GM23248 (cell line): ENCODE data around the gene TRPM1. TPM values are rescaled to one million over a fixed set of nuclear protein-coding genes. Genes with fewer than 3 reads are reported as not detected.

Experiments
- DNase-seq: peaks from one replicate; pipeline ENCODE4 v3.0.0-alpha.2; 2015
- H2AFZ ChIP-seq: fragments of 200-600 bp; sonication (generic); 2 replicates; pipeline ENCODE4 v1.6.1; 2016; ENCODE audit warnings: antibody characterized with exemption
- H3F3A ChIP-seq: fragments of 200-600 bp; sonication (generic); 2 replicates; pipeline ENCODE4 v1.6.1; 2016; ENCODE audit warnings: mild to moderate bottlenecking, antibody characterized with exemption, mixed run types; ENCODE audit not compliant: insufficient read depth
- H3K27ac ChIP-seq: fragments of 200-600 bp; sonication (generic); 2 replicates; pipeline ENCODE4 v1.5.1; 2016; ENCODE audit warnings: mild to moderate bottlenecking
- H3K27me3 ChIP-seq: fragments of 200-600 bp; sonication (generic); replicated peaks from 2 replicates; pipeline ENCODE4 v1.6.1; 2016; ENCODE audit warnings: mild to moderate bottlenecking; ENCODE audit not compliant: insufficient read depth
- H3K36me3 ChIP-seq: fragments of 200-600 bp; sonication (generic); 2 replicates; pipeline ENCODE4 v1.6.1; 2016; ENCODE audit warnings: low read depth, mild to moderate bottlenecking
- H3K4me1 ChIP-seq: fragments of 200-600 bp; sonication (generic); 2 replicates; pipeline ENCODE4 v1.6.1; 2016; ENCODE audit warnings: mild to moderate bottlenecking; ENCODE audit not compliant: insufficient read depth
- H3K4me2 ChIP-seq: fragments of 200-600 bp; sonication (generic); one replicate; pipeline ENCODE4 v1.6.1; 2016; ENCODE audit warnings: mild to moderate bottlenecking; ENCODE audit not compliant: unreplicated experiment
- H3K4me3 ChIP-seq: fragments of 200-600 bp; sonication (generic); 2 replicates; pipeline ENCODE4 v1.5.1; 2016; ENCODE audit warnings: mild to moderate bottlenecking
- H3K79me2 ChIP-seq: fragments of 200-600 bp; sonication (generic); 2 replicates; pipeline ENCODE4 v1.6.1; 2016; ENCODE audit warnings: mild to moderate bottlenecking; ENCODE audit not compliant: insufficient read depth
- H3K9ac ChIP-seq: fragments of 200-600 bp; sonication (generic); 2 replicates; pipeline ENCODE4 v1.6.1; 2016; ENCODE audit warnings: mild to moderate bottlenecking
- H3K9me2 ChIP-seq: fragments of 200-600 bp; sonication (generic); 2 replicates; pipeline ENCODE4 v1.6.1; 2016; ENCODE audit warnings: mixed run types, mild to moderate bottlenecking, moderate library complexity; ENCODE audit not compliant: insufficient read depth
- H3K9me3 ChIP-seq: fragments of 200-600 bp; sonication (generic); one replicate; pipeline ENCODE4 v1.6.1; 2017; ENCODE audit warnings: low read depth
- H4K20me1 ChIP-seq: fragments of 200-600 bp; sonication (generic); 2 replicates; pipeline ENCODE4 v1.6.0; 2016; ENCODE audit not compliant: insufficient read depth
- EZH2 ChIP-seq: fragments of 200-600 bp; sonication (generic); IDR thresholded peaks from 2 replicates; pipeline ENCODE4 v1.6.1; 2018; ENCODE audit warnings: antibody characterized with exemption, mild to moderate bottlenecking; ENCODE audit not compliant: insufficient read depth, poor library complexity, severe bottlenecking
- EZH2phosphoT487 ChIP-seq: fragments of 200-600 bp; sonication (generic); IDR thresholded peaks from 2 replicates; pipeline ENCODE4 v1.6.1; 2018; ENCODE audit warnings: antibody characterized with exemption, moderate library complexity, mild to moderate bottlenecking, low read depth; ENCODE audit not compliant: insufficient read depth
- WGBS, 2 experiments: methylation state at CpG; one replicate each; pipeline ENCODE4 v1.1.6; 2015 to 2017; ENCODE audit warnings: low lambda C conversion rate in 2 of 2, low coverage in 1 of 2; ENCODE audit errors: missing lambda C conversion rate in 2 of 2; 5-methylcytosine and 5-hydroxymethylcytosine counted together
- in situ Hi-C: fragments of 300-500 bp; cut with MboI; formaldehyde crosslinking; loops from 2 replicates; pipeline ENCODE4 v1.15.0; 2020
- polyA plus RNA-seq: library from polyadenylated mRNA; unstranded; fragments of >200 nt; fragmentation: Nextera tagmentation; extraction: Ambion mirVana; gene quantifications from 2 replicates; pipeline ENCODE4 v1.2.1, GENCODE V29; 2016
- total RNA-seq: library from RNA; depleted of rRNA; stranded (reverse); fragments of >200 nt; shearing (Covaris generic); gene quantifications from 2 replicates; pipeline ENCODE4 v1.2.3, GENCODE V29; 2014

The TRPM1 gene
- total and polyA plus RNA-seq, 2 experiments from 2014 or later: not detected

GRCh38 chr15:31047437-31047836, 54.1 kb downstream of the TRPM1 start:
- no peaks in the 10 kb centered on the region for H4K20me1 ChIP-seq
- no peak overlapping the region for H3K9ac ChIP-seq
- H3K79me2 ChIP-seq: no peaks in the 10 kb centered on the region
- H3K27ac ChIP-seq: no peak overlapping the region
- no peak for TF ChIP-seq EZH2
- TF ChIP-seq EZH2phosphoT487: no peak
- WGBS, 2 experiments: 78 to 80% methylated on average over 7 to 8 of the region's 8 CpGs
- H3K4me3 ChIP-seq: no peak overlapping the region
- no peak overlapping the region for H3K4me2 ChIP-seq
- in situ Hi-C loops: no loop called here
- H3F3A ChIP-seq: no peaks in the 10 kb centered on the region
- H3K36me3 ChIP-seq: no peaks in the 10 kb centered on the region
- no peak overlapping the region for H2AFZ ChIP-seq
- no peaks in the 10 kb centered on the region for H3K4me1 ChIP-seq
- H3K27me3 ChIP-seq: no peaks in the 10 kb centered on the region; the same call in 1 of the 2 replicates
- H3K9me2 ChIP-seq: no peaks in the 10 kb centered on the region
- no peaks in the 10 kb centered on the region for H3K9me3 ChIP-seq
- DNase-seq: no peak

GRCh38 chr15:31046759-31047359, 54.7 kb downstream of the TRPM1 start:
- no peak overlapping the region for H3K27ac ChIP-seq

GRCh38 chr15:31045606-31046005, 55.9 kb downstream of the TRPM1 start:
- Histone ChIP-seq H3K9me2 (no peaks in the 10 kb centered on the region), H3K4me1 (no peaks in the 10 kb centered on the region), H2AFZ (no peak overlapping the region), H3K4me2 (no peak overlapping the region), H3K27ac (no peak overlapping the region), H3K4me3 (no peak overlapping the region), H3K27me3 (no peaks in the 10 kb centered on the region; the same call in 1 of the 2 replicates), H3K79me2 (no peaks in the 10 kb centered on the region), H3K9ac (no peak overlapping the region), H4K20me1 (no peaks in the 10 kb centered on the region), H3F3A (no peaks in the 10 kb centered on the region), H3K9me3 (no peaks in the 10 kb centered on the region), H3K36me3 (no peaks in the 10 kb centered on the region)
- TF ChIP-seq EZH2 (no peak), EZH2phosphoT487 (no peak)
- no peak for DNase-seq
- in situ Hi-C loops: no loop called here
- 45 to 50% methylated on average over 3 of the region's 3 CpGs for WGBS, 2 experiments

More at GRCh38 chr15:31046759-31047359, 54.7 kb downstream of the TRPM1 start:
- Histone ChIP-seq H3K9me3 (no peaks in the 10 kb centered on the region), H3K9me2 (no peaks in the 10 kb centered on the region), H3K4me3 (no peak overlapping the region), H3K9ac (no peak overlapping the region), H2AFZ (no peak overlapping the region), H3K36me3 (no peaks in the 10 kb centered on the region), H3K79me2 (no peaks in the 10 kb centered on the region), H3K27me3 (no peaks in the 10 kb centered on the region; the same call in 1 of the 2 replicates), H3K4me1 (no peaks in the 10 kb centered on the region), H3K4me2 (no peak overlapping the region), H4K20me1 (no peaks in the 10 kb centered on the region), H3F3A (no peaks in the 10 kb centered on the region)
- TF ChIP-seq EZH2phosphoT487: no peak
- TF ChIP-seq EZH2: no peak
- 70 to 73% methylated on average over 19 of the region's 19 CpGs for WGBS, 2 experiments
- in situ Hi-C loops: no loop called here
- no peak for DNase-seq

GRCh38 chr15:31042751-31043150, 58.8 kb downstream of the TRPM1 start:
- WGBS, 2 experiments: 3 to 6% methylated on average over 2 of the region's 2 CpGs
- TF ChIP-seq EZH2phosphoT487: no peak
- no peak for TF ChIP-seq EZH2
- Histone ChIP-seq H3K79me2 (no peaks in the 10 kb centered on the region), H3K4me1 (no peaks in the 10 kb centered on the region), H3K36me3 (no peaks in the 10 kb centered on the region), H3K27ac (no peak overlapping the region), H3K4me3 (no peak overlapping the region), H3K9me3 (no peaks in the 10 kb centered on the region), H4K20me1 (no peaks in the 10 kb centered on the region), H3F3A (no peaks in the 10 kb centered on the region), H2AFZ (no peak overlapping the region), H3K27me3 (no peaks in the 10 kb centered on the region; the same call in 1 of the 2 replicates), H3K4me2 (no peak overlapping the region), H3K9ac (no peak overlapping the region), H3K9me2 (no peaks in the 10 kb centered on the region)
- no peak for DNase-seq
- in situ Hi-C loops: no loop called here

- WGBS, 2 experiments: 77 to 78% methylated on average over 4 of the region's 4 CpGs
Observed at GRCh38 chr15:31041610-31042009, 59.9 kb downstream of the TRPM1 start.

More at GRCh38 chr15:31041610-31042009, 59.9 kb downstream of the TRPM1 start:
- TF ChIP-seq EZH2 (no peak), EZH2phosphoT487 (no peak)
- in situ Hi-C loops: no loop called here
- H2AFZ ChIP-seq: no peak overlapping the region
- H3K27me3 ChIP-seq: no peaks in the 10 kb centered on the region; the same call in 1 of the 2 replicates
- no peak overlapping the region for H3K9ac ChIP-seq
- no peak overlapping the region for H3K4me3 ChIP-seq
- H3K79me2 ChIP-seq: no peaks in the 10 kb centered on the region
- H3K9me2 ChIP-seq: no peaks in the 10 kb centered on the region
- no peak for DNase-seq
- H3K4me1 ChIP-seq: no peaks in the 10 kb centered on the region
- H3K36me3 ChIP-seq: no peaks in the 10 kb centered on the region
- no peaks in the 10 kb centered on the region for H3K9me3 ChIP-seq
- no peak overlapping the region for H3K4me2 ChIP-seq
- H3F3A ChIP-seq: no peaks in the 10 kb centered on the region
- H3K27ac ChIP-seq: no peak overlapping the region
- no peaks in the 10 kb centered on the region for H4K20me1 ChIP-seq
